ENCODE results near the gene EEFSEC. TPM values are rescaled to one million over a fixed set of nuclear protein-coding genes. Genes with fewer than 3 reads are reported as not detected.

The EEFSEC gene
- total RNA-seq, 1 donor from 2014 or later, result 24.6 TPM

DNA sequence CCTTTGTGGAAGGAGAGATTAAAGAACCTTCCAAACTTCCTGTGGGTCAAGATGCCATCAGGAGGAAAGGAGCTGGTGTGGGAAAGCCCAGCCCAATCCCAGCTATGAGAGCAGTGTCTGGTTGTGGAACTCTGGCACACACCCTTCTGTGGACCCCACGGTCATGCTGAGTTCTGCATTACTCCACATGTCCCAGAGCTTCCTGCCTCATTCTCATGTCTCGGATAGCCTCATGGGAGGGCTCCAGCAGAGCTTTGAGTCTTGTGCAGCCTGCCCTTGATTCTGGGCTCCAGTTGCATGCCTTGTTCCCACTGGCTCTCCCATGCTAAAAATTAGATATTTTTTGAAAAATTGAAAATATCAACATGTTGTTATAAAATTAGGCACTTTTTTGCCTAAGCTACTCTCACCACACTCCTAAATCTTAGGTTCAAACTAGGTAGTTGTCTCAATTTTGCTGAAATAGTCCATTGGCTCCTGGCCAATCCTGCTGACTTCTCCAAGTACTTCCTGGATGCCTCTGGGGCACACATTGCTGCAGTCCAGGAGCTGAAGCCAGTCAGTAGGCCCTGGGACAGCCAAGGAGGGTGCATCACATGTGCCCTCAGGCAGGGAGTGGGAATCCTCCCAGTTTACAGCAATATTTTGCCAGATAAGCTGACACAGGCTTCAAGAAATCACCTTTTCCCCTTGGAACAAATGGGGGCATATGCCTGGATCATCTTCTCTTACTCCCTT lies 144.3 kb downstream of the EEFSEC start:
- Histone ChIP-seq H3K4me1 (no peaks in the 10 kb centered on the region), H3K36me3 (no peaks in the 10 kb centered on the region), H3K9me3 (no peaks in the 10 kb centered on the region), H3K27me3 (no peaks in the 10 kb centered on the region), H3K27ac (no peak overlapping the region), H3K4me3 (no peak overlapping the region)
- intact Hi-C loops (cut with DNase I), result no loop called here
- TF ChIP-seq POLR2A (IDR thresholded peaks at IDR 0.05), result no peak
- DNase-seq (ENCODE audit: extremely low spot score in 2 of 2), result peak; percentile 49

DNA sequence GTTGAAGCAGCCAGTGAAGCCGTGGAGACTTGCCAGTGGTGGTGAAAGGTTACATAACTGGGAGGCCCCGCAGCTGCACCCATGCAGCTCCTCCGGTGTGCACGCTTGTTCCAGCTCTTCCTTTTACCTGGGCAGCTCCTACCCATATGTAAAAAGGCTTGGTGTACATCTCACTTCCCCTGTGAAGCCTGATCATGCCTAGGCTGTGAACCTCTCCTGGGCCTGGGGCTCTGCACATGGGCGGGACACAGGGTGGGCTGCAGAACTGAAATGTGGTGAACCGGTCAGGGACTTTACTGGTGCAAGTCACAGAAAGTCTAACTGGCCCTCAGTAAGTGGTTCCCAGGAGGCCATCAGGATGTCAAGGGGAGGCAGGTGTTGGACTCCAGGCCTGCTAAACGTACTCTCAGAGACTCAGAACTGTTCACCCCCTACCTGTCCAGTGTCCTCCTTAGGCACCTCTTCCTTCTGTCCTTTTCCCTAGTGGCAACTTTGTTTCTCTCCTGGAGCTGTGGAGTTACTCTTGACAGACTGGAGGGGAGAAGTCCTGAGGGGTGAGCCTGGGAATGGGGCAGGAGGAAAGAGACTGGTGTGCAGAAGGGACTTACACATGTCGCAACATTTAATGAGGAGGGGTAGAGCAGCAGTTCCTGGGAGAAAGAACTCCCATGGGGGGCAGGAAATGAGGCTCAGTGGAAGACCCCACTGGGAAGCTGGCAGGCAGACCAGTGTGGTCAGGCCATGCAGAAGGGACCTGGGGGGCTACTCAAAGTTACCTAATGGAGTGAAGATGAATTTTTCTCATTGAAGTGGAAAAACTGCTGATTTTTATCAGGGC lies 148.1 kb downstream of the EEFSEC start:
- Histone ChIP-seq H3K9me3 (no peaks in the 10 kb centered on the region), H3K36me3 (no peaks in the 10 kb centered on the region), H3K27ac (no peak overlapping the region), H3K4me1 (no peaks in the 10 kb centered on the region), H3K27me3 (no peaks in the 10 kb centered on the region), H3K4me3 (no peak overlapping the region)
- intact Hi-C loops (cut with DNase I), result no loop called here
- peak; percentile 67 to 79 for DNase-seq (ENCODE audit: extremely low spot score in 2 of 2)
- TF ChIP-seq POLR2A (IDR thresholded peaks at IDR 0.05) (no peak), POLR2AphosphoS5 (IDR thresholded peaks at IDR 0.05; ENCODE audit: insufficient read depth in 1 of 2, low read depth in 1 of 2) (no peak)
- TF ChIP-seq, protein P1, sequence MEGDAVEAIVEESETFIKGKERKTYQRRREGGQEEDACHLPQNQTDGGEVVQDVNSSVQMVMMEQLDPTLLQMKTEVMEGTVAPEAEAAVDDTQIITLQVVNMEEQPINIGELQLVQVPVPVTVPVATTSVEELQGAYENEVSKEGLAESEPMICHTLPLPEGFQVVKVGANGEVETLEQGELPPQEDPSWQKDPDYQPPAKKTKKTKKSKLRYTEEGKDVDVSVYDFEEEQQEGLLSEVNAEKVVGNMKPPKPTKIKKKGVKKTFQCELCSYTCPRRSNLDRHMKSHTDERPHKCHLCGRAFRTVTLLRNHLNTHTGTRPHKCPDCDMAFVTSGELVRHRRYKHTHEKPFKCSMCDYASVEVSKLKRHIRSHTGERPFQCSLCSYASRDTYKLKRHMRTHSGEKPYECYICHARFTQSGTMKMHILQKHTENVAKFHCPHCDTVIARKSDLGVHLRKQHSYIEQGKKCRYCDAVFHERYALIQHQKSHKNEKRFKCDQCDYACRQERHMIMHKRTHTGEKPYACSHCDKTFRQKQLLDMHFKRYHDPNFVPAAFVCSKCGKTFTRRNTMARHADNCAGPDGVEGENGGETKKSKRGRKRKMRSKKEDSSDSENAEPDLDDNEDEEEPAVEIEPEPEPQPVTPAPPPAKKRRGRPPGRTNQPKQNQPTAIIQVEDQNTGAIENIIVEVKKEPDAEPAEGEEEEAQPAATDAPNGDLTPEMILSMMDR (IDR thresholded peaks at IDR 0.05), result no peak

DNA sequence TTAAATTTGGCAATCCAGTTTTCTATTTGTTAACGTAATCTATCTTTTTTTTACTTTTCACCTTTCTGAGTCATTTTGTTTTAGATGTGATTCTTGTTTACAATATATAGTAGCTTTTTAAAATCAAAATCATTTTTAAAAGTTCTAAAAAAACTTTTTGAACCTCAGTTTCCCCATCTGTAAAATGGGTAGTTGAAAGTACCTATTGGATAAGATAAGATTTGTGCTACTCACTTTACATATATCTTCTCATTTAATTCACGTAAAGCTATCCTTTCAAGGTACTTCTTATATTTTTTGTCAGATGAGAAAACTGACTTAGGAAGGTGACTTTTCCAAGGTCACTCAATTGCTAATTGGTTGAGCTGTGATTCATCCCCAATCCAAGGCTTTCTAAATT lies 153.2 kb downstream of the EEFSEC start:
- Histone ChIP-seq H3K36me3 (no peaks in the 10 kb centered on the region), H3K4me3 (no peak overlapping the region), H3K27ac (no peak overlapping the region), H3K9me3 (no peaks in the 10 kb centered on the region), H3K4me1 (no peaks in the 10 kb centered on the region), H3K27me3 (no peaks in the 10 kb centered on the region)
- DNase-seq (ENCODE audit: extremely low spot score in 2 of 2), result no peak
- intact Hi-C loops (cut with DNase I), result no loop called here
- TF ChIP-seq, protein P1 (IDR thresholded peaks at IDR 0.05), result no peak
- TF ChIP-seq POLR2A (IDR thresholded peaks at IDR 0.05) (no peak), POLR2AphosphoS5 (IDR thresholded peaks at IDR 0.05; ENCODE audit: insufficient read depth in 1 of 2, low read depth in 1 of 2) (no peak)

DNA sequence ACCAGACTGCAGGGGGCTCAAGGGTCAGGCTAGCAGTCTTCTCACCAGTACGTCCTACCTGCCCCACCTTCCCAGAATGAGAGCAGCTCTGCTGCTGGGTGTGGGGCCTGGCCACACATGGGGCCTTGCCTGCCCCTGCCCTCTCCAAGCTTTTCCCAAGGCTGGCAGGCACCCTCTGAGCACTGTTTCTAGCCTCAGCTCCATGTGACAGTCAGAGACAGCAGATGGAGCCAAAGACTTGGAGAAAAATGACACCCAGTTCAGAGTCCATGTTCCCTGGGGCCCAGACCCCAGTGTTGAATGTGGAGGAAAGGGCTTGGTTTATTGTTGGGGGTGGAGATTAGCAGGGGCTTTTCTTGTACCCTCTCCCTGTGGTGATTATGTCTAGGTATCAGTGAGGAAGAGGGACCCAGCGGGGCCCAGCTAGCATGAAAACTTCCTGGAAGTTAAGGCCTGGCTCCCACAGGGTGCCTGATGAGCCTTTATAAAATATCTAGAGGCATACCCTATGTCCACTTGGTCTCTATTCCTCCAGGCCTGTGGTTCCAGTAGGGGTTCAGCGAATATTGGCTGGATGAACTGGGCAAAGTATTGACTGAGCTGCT lies 153.8 kb downstream of the EEFSEC start:
- H3K9me3 ChIP-seq, result no peaks in the 10 kb centered on the region
- TF ChIP-seq POLR2AphosphoS5 (IDR thresholded peaks at IDR 0.05; ENCODE audit: insufficient read depth in 1 of 2, low read depth in 1 of 2), result no peak
- no peak for TF ChIP-seq POLR2A (IDR thresholded peaks at IDR 0.05)
- TF ChIP-seq, protein P1 (IDR thresholded peaks at IDR 0.05), result no peak
- H3K27me3 ChIP-seq, result no peaks in the 10 kb centered on the region
- no peaks in the 10 kb centered on the region for H3K4me1 ChIP-seq
- intact Hi-C loops (cut with DNase I), result no loop called here
- H3K36me3 ChIP-seq, result no peaks in the 10 kb centered on the region
- peak; percentile 46 to 54 for DNase-seq (ENCODE audit: extremely low spot score in 2 of 2)
- no peak overlapping the region for H3K27ac ChIP-seq
- no peak overlapping the region for H3K4me3 ChIP-seq

DNA sequence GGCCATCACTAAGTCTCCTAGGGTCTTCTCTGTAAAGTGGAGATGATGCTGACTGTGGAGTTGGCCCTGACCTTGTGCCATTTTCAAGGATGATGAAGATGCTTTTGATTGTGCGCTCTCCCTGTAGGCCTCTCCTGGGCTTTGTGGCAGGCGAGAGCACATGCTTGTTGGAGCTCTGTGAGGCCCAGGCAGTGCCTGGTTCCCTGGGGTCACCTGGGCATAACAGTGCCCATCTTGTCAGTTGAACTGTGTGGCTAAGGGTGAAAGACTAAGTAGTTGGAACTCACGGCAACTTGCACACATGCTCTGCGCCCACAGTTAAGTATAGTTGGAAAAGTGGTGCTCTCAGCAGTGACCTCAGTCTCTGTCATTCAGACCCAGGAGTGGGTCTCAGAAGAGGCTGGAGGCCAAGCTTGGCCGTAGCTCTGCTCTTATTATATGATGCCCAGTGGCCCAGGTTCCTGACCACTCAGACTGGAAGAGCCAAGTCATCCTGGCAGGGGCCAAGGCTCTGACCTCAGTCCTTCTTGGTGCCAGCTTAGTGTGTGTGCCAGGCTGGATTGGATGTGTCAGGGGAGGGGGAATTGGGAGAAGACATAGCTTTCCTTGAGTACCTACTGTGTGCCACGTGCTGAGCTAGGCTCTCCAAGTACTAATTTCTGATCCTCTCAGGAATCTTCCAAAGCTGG lies 154.6 kb downstream of the EEFSEC start:
- Histone ChIP-seq H3K27ac (no peak overlapping the region), H3K36me3 (no peaks in the 10 kb centered on the region), H3K4me3 (no peak overlapping the region), H3K27me3 (no peaks in the 10 kb centered on the region), H3K4me1 (no peaks in the 10 kb centered on the region), H3K9me3 (no peaks in the 10 kb centered on the region)
- intact Hi-C loops (cut with DNase I), result no loop called here
- peak; percentile 67 to 89 for DNase-seq (ENCODE audit: extremely low spot score in 2 of 2)
- TF ChIP-seq, protein P1 (IDR thresholded peaks at IDR 0.05), result no peak
- no peak for TF ChIP-seq POLR2AphosphoS5 (IDR thresholded peaks at IDR 0.05; ENCODE audit: insufficient read depth in 1 of 2, low read depth in 1 of 2)
- no peak for TF ChIP-seq POLR2A (IDR thresholded peaks at IDR 0.05)
